RWPE1 (cell line): ENCODE data around the gene MAL.

ENCODE experiments used
- CTCF ChIA-PET: fragments of 350-600 bp; sonication (Branson Sonifier 250); formaldehyde crosslinking; extraction: SDS; loops from one replicate; lab custom pipeline; 2021; lab: Yijun Ruan, JAX
- POLR2A ChIA-PET: fragments of 400-600 bp; formaldehyde crosslinking; extraction: SDS; loops from one replicate; lab custom pipeline; 2020; ENCODE audit warnings: antibody characterized with exemption; ENCODE audit not compliant: low non-redundant PET; lab: Yijun Ruan, JAX
- DNase-seq: peaks from one replicate; pipeline ENCODE4 v3.0.0; 2012; ENCODE audit warnings: low spot score
- H3K27ac ChIP-seq: fragments of 450-650 bp; 2 replicates; pipeline ENCODE4 v1.5.1; 2017
- TF ChIP-seq, protein P1 (sequence below): fragments of 450-650 bp; conservative IDR thresholded peaks from 2 replicates; pipeline ENCODE4 v1.5.1; 2017; ENCODE audit warnings: low read depth, mild to moderate bottlenecking

MAL gene

DNA sequence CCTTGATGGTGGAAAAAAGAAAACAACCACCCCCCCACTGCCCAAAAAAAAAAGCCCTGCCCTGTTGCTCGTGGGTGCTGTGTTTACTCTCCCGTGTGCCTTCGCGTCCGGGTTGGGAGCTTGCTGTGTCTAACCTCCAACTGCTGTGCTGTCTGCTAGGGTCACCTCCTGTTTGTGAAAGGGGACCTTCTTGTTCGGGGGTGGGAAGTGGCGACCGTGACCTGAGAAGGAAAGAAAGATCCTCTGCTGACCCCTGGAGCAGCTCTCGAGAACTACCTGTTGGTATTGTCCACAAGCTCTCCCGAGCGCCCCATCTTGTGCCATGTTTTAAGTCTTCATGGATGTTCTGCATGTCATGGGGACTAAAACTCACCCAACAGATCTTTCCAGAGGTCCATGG, 28.0 kb downstream of the MAL start:
- ChIA-PET POLR2A (no interaction called here), CTCF (interaction anchor here (0.7 to 2.9 kb wide), 7 partner anchors 9 to 67 kb away, joined by 3 to 18 read pairs (median 5); partner anchors contain the start of gene MAL)
- DNase-seq = no peak
- TF ChIP-seq, protein P1, sequence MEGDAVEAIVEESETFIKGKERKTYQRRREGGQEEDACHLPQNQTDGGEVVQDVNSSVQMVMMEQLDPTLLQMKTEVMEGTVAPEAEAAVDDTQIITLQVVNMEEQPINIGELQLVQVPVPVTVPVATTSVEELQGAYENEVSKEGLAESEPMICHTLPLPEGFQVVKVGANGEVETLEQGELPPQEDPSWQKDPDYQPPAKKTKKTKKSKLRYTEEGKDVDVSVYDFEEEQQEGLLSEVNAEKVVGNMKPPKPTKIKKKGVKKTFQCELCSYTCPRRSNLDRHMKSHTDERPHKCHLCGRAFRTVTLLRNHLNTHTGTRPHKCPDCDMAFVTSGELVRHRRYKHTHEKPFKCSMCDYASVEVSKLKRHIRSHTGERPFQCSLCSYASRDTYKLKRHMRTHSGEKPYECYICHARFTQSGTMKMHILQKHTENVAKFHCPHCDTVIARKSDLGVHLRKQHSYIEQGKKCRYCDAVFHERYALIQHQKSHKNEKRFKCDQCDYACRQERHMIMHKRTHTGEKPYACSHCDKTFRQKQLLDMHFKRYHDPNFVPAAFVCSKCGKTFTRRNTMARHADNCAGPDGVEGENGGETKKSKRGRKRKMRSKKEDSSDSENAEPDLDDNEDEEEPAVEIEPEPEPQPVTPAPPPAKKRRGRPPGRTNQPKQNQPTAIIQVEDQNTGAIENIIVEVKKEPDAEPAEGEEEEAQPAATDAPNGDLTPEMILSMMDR = no peak
- no peak overlapping the region for H3K27ac ChIP-seq

DNA sequence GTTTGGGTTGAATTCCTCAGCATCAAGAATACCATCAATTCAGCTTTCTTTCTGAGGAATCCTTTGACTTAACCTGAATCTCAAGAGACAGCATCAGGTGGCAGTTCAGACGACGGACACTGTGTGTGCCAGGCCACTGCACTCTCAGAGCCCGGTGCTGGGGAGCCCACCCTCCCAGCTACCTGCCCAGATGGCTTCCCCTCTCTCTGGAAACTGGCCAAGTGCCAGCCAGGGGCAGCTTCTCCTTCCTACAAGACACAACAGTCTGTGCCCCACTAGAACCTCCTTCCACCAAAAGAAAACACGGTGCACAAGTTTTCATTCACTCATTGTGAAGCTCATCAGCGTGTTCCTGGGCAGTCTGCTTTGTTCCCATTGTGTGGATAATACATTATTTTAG, 28.5 kb downstream of the MAL start:
- no peak for DNase-seq

DNA sequence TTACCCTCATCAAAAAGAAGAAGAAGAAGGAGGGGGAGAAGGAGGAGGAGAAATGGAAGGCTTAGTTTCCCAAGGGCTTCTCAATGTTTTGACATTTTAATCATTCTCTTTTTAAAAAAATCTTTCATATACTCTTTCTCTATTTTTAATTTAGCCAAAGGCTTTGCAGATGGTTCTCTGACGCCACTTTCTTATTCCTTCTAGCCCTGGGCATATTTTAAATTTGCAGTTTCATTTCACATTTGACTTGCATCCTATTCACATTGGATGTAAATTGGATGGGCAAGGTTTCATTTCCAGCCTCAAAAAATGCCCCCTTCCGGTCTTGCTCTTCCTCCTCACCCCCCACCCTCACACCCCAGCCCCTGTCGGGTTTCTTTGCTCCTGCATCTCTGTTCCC, 29.8 kb downstream of the MAL start:
- ChIA-PET CTCF (no interaction called here), POLR2A (no interaction called here)
- TF ChIP-seq, protein P1 = no peak
- DNase-seq = no peak
- H3K27ac ChIP-seq = no peak overlapping the region

More for the DNA sequence above, 28.5 kb downstream of the MAL start:
- TF ChIP-seq, protein P1 = no peak
- CTCF ChIA-PET = interaction anchor here (0.7 to 2.9 kb wide), 6 partner anchors 8 to 68 kb away, joined by 3 to 18 read pairs (median 5); partner anchors contain the start of gene MAL
- no peak overlapping the region for H3K27ac ChIP-seq
- POLR2A ChIA-PET = no interaction called here

DNA sequence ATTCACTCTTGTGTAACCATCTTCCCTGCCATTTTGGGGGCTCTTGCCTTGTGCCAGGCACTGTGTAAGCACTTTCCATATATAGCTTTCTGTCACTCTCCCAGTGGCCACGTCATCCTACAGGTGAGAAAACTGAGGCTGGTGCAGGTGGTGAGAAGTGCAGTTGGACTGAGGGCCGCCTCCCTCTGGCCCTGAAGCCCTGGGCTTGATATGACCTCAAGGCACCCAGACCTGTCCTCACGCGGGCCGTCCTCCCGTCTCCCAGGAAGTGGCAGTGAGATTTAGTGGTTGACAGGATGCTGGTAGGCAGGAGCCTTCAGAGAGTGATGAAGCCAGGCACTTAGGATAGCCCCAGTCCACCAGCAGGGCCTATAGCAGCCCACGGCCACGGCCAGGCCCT, 30.5 kb downstream of the MAL start:
- TF ChIP-seq, protein P1 = no peak
- DNase-seq = no peak
- CTCF ChIA-PET = no interaction called here
- no peak overlapping the region for H3K27ac ChIP-seq
- POLR2A ChIA-PET = no interaction called here

DNA sequence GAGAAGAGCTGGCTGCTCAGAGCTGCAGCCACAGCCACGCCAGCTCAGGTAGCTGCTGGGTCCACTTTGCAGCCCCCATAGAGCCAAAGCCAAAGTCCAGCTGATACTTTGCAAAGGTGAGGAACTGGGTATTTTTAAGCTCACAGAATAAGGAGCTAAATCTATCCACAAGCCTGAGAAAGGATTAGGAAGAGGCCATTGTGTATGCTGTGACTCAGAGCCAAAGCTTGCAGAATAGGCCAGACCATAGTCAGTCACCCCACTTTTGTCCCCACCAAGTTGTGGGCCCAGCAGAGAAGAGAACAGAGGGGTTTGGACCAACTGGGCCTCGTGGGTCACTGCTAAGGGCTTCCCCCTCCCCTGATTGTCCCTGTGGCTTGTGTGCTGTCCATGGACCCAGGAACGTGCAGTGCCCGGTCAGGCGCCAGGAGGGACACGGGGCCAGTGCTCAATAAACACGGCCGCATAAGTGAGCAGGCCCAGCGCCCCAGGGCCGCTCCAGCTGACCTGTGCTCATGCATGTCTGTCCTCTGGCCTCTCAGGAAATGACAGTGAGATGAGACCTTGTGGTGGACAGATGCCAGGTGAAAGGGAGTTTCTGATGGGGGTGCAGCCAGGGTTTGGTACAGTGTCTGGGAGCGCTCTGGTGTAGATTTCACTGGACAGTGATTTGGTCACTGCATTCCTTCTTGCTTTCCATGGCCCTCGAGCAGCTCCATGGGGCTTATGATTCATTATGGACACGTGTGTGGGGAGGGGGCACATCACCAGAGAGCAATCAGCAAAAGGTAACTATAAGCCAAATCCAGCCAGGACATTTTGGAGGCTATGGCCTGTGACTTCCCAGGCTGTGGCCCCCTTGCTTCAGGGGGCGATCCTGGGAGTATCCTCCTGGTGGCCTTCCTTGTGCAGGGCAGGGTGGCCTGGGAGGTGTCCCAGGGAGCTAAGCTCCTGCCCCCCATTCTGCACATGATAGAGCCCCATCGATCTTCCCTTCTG, 31.3 kb downstream of the MAL start:
- TF ChIP-seq, protein P1 = no peak
- POLR2A ChIA-PET = no interaction called here
- DNase-seq = no peak
- H3K27ac ChIP-seq = no peak overlapping the region
- CTCF ChIA-PET = no interaction called here

DNA sequence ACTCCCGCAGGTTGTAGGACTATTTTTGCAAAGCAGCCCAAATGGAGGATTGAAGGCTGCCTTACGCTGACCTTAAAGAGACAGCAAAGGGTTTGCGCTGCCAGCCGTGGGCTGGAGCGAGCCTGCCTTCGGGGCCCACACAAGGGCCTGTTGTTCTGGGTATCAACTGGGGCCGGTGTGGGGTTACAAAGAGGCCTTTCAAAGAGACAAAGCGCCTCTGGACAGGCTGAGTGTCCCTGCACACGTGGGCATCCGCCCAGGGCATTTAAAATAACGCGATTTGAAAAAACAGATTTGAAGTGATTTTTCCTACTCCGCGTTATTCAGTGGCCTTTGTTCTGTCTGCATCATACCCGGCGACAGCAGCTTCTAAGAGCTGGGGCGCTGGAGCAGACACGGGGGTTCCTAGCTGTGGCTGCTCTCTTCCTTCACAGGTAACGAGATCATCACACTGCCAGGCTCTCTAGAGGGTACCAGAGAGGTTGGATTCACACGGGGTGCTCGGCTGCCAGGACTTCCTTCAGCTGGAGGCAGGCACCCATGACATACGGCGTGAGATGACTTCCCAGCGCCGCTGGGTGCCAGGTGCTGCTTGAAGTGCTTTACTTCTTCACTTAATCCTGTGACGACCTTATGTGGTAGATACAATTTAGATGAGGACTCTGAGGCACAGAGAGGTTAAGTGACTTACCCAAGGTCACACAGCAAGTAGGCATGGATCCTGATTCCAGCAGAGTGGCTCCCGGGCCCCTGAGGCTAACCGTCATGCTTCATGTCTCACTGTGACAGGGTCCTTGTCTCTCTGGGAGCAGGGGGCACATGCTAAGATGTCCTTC, 32.2 kb downstream of the MAL start:
- no peak overlapping the region for H3K27ac ChIP-seq
- TF ChIP-seq, protein P1 = no peak
- DNase-seq = no peak
- CTCF ChIA-PET = interaction anchor here (1.1 kb wide), 1 partner anchor 25 kb away, joined by 3 read pairs; no protein-coding TSS in a partner anchor
- POLR2A ChIA-PET = no interaction called here
